ENCODE results near the gene ALDH3A1.

ALDH3A1 gene

GRCh38 chr17:19740933-19741332, 7.2 kb downstream of the ALDH3A1 start:
- no peak for DNase-seq (ENCODE audit: low read depth)

- no peak for DNase-seq (ENCODE audit: low read depth)
These were observed 8.6 kb downstream of the ALDH3A1 start for GRCh38 chr17:19739241-19740201.

DNA sequence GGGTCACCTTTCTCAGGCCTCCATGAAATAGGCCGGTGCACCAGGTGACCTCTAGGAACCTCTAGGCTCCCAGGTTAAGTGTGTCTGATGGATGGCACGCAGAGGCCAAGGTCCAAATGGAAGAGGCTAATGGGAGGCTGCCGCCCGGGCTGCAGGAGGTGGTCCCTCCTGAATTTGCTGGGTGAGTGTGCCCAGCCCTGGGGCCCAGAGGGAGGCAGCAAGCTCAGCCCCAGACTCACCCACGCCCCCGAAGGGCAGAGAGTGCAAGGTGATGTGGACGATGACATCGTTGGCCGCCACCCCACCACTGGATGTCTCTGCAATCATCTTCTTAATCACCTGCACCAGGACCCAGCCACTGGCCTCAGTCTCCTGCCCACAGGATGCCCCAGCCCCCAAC, 9.3 kb downstream of the ALDH3A1 start:
- DNase-seq (ENCODE audit: low read depth): no peak

DNA sequence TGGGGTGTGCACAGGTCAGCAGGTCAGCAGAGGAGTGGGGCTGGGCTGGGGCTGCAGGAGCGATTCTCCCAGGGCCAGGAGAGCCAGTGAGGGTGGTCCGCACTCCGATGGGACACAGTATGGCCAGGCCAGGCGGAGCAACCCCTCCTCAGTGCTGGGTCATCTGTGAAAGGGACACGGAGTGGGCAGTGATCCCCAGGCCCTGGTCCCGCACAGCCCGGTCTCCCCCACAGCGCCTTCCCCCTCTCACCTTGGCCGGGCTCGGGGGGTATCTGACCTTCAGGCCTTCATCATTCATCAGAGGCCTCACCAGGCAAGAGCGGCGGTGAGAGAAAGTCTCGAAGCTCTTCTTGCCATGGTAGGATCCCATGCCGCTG, 10.0 kb downstream of the ALDH3A1 start:
- DNase-seq (ENCODE audit: low read depth): no peak

DNA sequence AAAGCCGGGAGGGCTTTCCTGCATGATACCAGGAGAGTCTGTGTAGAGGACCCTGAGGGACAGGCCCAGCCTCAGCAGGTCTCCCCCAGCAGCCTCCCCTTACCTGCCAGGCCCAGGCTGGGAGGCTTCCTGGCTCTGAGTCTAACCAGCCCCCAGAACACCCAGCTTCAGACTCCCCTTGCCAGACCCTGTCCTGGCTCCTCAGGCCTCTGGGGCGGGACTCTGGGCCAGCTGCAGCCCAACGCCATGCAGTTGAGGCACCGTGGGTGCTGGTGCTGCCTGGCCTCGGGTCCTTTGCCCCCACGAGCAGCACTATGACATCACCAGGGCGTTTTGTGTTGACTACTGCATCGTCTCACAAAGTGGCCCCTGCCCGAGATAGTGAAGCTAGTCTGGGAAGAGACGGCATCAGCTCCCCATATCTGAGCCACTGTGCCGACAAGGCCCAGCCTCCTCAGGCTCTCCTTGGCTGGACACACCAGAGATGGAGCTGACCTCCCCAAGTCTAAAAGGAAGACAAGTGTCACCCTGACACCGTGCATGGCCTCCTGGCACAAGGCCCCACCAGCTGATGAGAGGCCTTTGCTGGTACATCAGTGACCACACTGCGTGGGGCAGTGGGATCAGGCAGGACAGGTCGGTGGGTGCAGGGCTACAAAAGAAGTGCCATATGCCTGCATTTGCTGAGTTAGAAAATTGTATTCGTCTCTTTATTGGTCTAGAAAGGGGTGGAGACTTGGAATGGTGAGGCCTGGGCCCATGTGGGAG, 10.6 kb downstream of the ALDH3A1 start:
- no peak for DNase-seq (ENCODE audit: low read depth)

DNA sequence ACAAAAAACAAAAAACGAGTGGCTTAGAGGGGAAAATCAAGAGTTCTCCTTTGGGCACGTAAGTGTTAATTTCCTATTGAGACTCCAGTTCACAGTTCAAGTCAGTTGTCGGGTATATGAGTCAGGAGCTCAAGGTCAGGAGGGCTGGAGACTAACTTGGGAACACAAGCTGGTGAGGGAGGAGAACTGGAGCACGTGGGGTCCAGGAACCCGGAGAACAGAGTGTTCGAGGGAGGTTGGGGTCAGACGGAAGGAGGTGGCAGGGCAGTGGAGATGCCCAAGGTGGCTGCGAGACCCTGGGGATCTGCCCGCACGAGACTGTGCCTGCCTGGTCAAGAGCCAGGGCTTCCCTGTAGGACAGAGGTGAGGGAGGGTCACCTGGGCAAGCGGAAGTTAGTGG, 12.0 kb downstream of the ALDH3A1 start:
- DNase-seq (ENCODE audit: low read depth): no peak

DNA sequence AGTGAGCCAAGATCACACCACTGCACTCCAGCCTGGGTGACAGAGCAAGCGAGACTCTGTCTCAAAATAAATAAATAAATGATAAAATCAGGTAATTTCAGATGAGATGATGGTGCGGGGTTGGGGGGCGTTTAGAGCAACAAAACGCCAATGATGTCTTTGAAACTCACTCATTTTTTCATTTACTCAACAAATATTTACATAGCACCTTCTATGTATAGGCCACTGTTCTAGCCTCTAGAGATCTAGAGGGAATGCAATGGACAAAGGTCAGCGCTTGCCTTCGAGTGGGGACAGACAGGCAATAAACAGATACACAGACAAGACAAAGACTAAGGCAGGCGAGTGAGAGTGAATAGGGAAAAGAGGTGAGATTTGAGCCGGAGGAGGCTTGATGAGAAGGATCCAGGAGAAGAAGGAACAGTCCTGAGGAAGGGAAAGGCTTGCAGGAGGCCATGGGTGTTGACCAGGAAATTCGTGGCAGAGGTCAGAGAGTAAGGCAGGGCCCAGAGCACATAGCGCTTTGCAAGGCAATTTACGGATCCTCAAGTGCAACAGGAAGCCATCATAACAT, 14.1 kb downstream of the ALDH3A1 start:
- DNase-seq (ENCODE audit: low read depth): no peak

GRCh38 chr17:19731626-19732025, 16.5 kb downstream of the ALDH3A1 start:
- no peak for DNase-seq (ENCODE audit: low read depth)

DNA sequence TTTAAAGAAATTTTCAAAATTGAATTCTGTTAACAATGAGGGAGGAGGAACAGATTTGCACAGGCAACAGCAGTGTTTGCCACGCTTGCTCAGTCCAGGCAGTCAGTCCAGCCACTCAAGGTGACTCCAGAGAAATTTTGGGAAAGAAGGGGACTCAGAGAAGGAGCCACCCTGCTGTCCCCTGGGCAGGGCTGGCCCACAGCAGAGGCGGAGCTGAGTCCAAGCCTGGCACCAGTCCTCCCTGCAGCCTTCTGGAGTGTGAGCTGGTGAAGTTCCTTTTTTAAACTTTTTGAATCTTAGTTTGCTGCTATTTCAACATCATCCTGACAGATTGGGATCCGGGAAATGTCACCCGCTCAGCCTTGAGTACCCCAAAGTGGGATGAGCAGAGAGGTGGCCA, 17.3 kb downstream of the ALDH3A1 start:
- DNase-seq (ENCODE audit: low read depth): peak; percentile 10

DNA sequence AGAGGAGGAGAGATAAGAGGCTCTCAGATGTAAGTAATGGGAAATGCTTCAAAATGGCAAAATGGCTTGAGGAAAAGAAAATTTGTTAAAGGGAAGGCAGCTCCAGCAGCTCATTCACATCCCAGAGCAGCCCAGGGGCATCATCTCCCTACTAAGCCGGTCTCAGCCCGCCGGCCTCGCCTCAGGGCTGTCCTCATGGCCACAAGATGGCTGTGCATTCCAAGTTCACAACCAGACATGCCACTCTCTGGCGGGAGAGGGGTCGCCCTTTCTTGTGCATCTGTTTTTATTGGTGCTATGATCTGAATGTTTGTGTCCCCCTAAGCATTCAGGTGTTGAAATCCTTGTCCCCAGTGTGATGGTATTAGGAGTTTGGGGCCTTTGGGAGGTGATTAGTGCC, 18.2 kb downstream of the ALDH3A1 start:
- DNase-seq (ENCODE audit: low read depth): no peak

- DNase-seq (ENCODE audit: low read depth): peak; percentile 99
These were observed 20.0 kb downstream of the ALDH3A1 start for GRCh38 chr17:19728084-19728495.

- DNase-seq (ENCODE audit: low read depth): peak; percentile 99
These were observed 20.5 kb downstream of the ALDH3A1 start for GRCh38 chr17:19727501-19728078.

GRCh38 chr17:19726631-19727376, 21.3 kb downstream of the ALDH3A1 start:
- peak; percentile 25 for DNase-seq (ENCODE audit: low read depth)

DNA sequence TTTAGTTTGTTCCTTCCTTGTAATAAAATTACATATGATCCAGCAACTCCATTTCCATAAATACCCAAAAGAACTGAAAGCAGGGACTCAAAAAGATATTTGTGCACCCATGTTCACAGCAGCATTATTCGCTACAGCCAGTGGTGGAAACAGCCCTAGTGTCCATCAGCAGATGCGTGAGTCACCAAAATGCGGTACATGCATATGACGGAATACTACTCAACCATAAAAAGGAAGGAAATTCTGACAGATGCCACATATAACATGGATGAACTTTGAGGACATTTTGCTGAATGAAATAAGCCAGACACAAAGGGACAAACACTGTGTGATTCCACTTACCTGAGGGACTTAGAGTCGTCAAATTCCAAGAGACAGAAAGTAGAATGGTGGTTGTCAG, 22.6 kb downstream of the ALDH3A1 start:
- no peak for DNase-seq (ENCODE audit: low read depth)

DNA sequence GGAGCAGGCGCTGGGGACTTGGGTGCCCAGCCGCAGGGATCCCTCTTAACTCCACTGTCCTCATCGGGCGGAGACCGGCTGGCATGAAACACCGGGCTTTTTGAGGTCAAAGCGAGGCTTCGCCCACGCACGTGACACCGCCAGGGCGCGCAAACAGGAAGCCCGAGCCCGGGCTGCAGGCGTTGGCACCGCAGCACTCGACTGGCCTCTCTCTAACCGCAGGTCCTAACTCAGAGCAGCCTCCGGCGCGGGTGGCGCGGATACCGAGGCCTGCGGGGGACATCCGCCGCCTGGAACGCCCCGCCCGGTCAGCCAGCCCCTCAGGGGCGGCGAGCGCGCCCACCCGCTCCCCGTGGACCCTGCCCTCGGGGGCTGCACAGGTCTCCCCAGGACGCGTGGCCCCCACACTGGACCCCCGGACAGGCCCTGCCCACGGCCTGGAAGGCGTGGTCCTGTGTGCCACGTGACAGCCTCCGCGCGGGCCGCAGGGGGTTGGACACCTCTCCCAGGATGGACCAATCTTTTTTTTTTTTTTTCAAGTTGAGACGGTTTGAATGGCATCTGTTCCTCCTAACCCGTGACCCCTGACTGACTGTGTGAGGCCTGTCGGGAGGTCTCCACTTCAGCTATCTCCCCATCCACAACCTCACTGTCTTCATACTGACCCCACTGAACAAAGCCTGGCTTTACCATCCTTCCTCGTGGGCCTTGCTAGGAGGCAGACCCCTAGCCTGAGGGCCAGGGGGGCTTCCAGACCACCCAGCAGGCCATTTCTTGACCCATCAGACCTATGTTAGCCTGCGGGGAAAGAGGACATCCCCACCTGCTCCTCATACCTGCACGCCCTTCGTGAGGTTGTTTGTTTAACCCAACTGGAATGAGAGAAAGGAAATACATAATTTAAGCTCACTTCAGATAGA, 23.3 kb downstream of the ALDH3A1 start:
- peak; percentile 52 for DNase-seq (ENCODE audit: low read depth)

GRCh38 chr17:19723964-19724363, 24.1 kb downstream of the ALDH3A1 start:
- no peak for DNase-seq (ENCODE audit: low read depth)

- no peak for DNase-seq (ENCODE audit: low read depth)
These were observed 27.3 kb downstream of the ALDH3A1 start for GRCh38 chr17:19720631-19721426.

GRCh38 chr17:19720210-19720475, 28.0 kb downstream of the ALDH3A1 start:
- DNase-seq (ENCODE audit: low read depth): no peak

DNA sequence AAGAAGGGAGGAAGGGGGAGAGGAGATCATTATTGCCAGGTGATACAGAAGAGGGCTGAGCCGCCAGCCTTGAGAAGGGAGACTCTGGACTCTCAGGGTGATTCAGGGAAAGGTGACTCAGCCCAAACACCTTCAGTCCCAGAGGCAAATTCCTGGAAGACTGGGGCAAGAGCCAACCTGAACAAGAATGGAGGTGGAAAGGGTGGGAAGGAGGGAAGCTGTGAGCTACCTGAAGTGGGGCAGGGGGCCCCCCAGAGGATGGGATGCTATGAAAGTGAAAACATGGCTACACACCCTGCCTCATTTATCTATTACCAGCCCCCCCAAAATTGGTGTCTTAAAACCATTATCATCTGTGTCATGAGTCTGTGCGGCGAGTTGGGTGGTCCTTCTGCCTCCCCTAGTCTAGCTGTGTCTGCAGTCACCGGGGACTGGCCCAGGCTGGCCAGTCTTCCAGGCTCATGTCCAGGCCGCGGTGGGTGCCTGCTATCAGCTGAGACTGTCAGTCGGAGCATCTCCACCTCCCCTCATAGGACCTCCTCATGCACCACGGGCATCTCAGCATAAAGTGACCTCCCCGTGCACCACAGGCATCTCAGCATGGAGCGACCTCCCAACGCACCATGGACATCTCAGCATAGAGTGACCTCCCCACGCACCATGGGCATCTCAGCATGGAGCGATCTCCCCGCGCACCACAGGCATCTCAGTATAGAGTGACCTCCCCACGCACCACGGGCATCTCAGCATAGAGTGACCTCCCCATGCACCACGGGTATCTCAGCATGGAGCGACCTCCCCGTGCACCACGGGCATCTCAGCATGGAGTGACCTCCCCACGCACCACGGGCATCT, 28.5 kb downstream of the ALDH3A1 start:
- DNase-seq (ENCODE audit: low read depth): no peak
